Measurements from ENCODE around the gene IST1. TPM values are rescaled to one million over a fixed set of nuclear protein-coding genes. Genes with fewer than 3 reads are reported as not detected.

Gene IST1
- total RNA-seq, 1 donor from 2014 or later: 200 TPM

DNA sequence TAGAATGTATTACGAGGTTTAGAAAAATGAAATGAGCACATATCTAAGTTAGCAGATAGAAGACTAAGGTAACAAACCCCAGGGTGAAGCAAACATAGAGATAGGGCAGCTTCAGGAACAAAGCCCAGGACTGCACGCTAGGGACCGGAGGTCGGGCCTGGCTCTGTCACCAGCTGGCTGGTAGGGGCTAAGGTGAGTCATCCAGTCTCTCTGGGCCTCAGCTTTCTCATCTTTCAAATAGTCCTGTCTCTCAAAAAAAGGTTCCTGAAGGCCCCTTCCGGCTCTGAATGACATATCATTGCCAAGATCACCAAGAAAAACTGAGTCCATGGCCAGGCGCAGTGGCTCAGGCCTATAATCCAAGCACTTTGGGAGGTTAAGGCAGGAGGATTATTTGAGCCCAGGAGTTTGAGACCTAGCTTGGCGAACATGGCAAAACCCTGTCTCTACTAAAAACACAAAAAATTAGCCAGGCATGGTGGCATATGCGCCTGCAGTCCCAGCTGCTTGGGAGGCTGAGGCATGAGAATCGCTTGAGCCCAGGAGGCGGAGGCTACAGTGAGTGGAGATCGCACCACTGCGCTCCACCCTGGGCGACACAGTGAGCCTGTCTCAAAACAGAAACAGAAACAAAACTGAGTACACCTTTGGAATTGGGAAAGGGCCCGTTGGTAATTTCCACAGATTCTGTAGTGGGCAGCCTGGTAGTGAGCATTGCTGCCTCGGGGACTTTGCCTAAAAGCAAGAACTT, 78.9 kb downstream of the IST1 start:
- Histone ChIP-seq H3K9me3 (no peaks in the 10 kb centered on the region), H3K27me3 (ENCODE audit: low read depth) (no peaks in the 10 kb centered on the region), H3K27ac (no peak overlapping the region), H3K4me1 (no peaks in the 10 kb centered on the region), H3K36me3 (no peaks in the 10 kb centered on the region), H3K4me3 (no peak overlapping the region)
- TF ChIP-seq, protein P1, sequence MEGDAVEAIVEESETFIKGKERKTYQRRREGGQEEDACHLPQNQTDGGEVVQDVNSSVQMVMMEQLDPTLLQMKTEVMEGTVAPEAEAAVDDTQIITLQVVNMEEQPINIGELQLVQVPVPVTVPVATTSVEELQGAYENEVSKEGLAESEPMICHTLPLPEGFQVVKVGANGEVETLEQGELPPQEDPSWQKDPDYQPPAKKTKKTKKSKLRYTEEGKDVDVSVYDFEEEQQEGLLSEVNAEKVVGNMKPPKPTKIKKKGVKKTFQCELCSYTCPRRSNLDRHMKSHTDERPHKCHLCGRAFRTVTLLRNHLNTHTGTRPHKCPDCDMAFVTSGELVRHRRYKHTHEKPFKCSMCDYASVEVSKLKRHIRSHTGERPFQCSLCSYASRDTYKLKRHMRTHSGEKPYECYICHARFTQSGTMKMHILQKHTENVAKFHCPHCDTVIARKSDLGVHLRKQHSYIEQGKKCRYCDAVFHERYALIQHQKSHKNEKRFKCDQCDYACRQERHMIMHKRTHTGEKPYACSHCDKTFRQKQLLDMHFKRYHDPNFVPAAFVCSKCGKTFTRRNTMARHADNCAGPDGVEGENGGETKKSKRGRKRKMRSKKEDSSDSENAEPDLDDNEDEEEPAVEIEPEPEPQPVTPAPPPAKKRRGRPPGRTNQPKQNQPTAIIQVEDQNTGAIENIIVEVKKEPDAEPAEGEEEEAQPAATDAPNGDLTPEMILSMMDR (IDR thresholded peaks at IDR 0.05): no peak
- intact Hi-C loops (cut with DNase I): no loop called here
- DNase-seq: no peak
- no peak for ATAC-seq

Other genes starting within 250 kb of the IST1 start
- 6.6 TPM for gene PHLPP2, start 170.8 kb upstream of the IST1 start, total RNA-seq
- 78.9 TPM for gene AP1G1, start 86.7 kb upstream of the IST1 start, total RNA-seq
- 29.7 TPM for gene ATXN1L, start 49.6 kb upstream of the IST1 start, total RNA-seq
- gene ZNF821, start 11.3 kb upstream of the IST1 start, total RNA-seq: 8.2 TPM
- gene PKD1L3, start 104.9 kb downstream of the IST1 start, total RNA-seq: 0.15 TPM
- gene DHODH, start 113.2 kb downstream of the IST1 start, total RNA-seq: 8.2 TPM
- gene HP, start 159.0 kb downstream of the IST1 start, total RNA-seq: 66.8 TPM
- 1.8 TPM for gene HPR, start 167.7 kb downstream of the IST1 start, total RNA-seq
- gene TXNL4B, start 198.1 kb downstream of the IST1 start, total RNA-seq: 14.4 TPM
- 52.5 TPM for gene DHX38, start 198.3 kb downstream of the IST1 start, total RNA-seq